SU-DHL-6 (cell line): ENCODE results near the gene ROBO2.

Experiments used
- CTCF ChIP-seq: fragments of 200-600 bp; sonication (generic); IDR thresholded peaks from one replicate; pipeline ENCODE4 v1.5.1; 2017; ENCODE audit warnings: antibody characterized with exemption, mild to moderate bottlenecking, low read length, moderate library complexity; ENCODE audit not compliant: insufficient read depth, poor library complexity, severe bottlenecking
- EZH2phosphoT487 ChIP-seq: fragments of 200-600 bp; sonication (generic), shearing (Covaris generic); conservative IDR thresholded peaks from 2 replicates; pipeline ENCODE4 v1.6.1; 2018; ENCODE audit warnings: mild to moderate bottlenecking, antibody characterized with exemption, low read length, moderate library complexity, mixed read lengths

GRCh38 chr3:77595371-77595870 is 555.5 kb downstream of the ROBO2 start:
- TF ChIP-seq CTCF (no peak), EZH2phosphoT487 (no peak)
